ENCODE results near the gene PGGHG. TPM values are rescaled to one million over a fixed set of nuclear protein-coding genes. Genes with fewer than 3 reads are reported as not detected.

The PGGHG gene
- polyA plus RNA-seq, 3 donors = 1.6 to 82.9 (median 2.1) TPM

DNA sequence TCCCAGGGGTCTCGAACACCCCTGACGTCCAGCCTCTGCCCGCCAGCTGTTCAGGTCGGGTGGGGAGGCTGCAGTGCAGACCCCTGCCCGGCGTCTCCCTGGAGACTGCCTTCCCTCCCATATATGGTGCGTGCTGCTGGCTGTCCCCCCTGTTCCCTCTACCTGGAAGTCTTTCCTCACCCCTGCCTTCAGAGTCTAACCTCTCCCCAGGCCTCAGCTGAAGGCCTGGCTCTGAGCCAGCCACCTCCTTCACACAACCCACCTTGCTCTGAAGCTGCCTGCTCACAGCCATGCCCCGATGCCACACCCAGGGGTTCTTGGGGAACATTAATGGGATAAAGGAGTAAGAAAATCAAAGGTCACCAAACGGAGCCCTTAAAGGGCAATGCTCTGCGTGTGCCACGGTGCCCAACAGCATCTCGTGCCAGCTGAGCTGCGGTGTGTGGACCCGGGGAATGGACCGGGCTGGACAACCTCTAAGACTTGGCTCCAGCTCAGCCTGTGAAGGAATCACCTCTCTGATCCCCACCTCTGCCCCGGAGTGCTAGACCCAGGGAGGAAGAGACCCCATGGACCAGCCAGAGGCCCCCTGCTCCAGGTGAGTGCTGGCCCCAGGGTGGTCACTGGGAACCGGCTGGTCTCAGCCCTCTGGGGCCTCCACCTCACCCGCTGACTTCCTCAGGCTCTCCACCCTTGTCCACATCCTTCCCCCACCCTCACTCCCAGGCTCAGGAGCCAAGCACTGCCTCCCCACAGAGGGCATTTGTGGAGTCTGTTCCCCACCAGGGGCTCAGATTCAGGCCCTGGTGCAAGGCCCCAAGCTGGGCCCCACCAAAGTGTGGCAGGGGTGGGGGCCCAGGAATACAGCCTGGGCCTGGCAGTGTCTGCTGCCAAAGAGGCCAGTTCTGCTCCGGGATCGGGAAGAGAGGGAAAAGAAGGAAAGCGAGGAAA is 10.7 kb upstream of the PGGHG start, which contains the start of gene NLRP6:
Gene NLRP6, plus strand, starts transcription at position 407 of the 951 bp plus-strand sequence. Its CDS starts 163 bp downstream, at position 570.
- peak within 1 kb of the TSS; percentile 67 for H2AFZ ChIP-seq (ENCODE audit: insufficient read depth, low read depth, low read length, poor library complexity, severe bottlenecking)
- Mint-ChIP-seq H3K36me3 (peaks cover 14 to 16% of the 10 kb centered on the region in 2 donors), H3K27ac (peak within 1 kb of the TSS in 2 of 7 donors; percentile 65 to 78), H3K4me1 (peaks cover 34% of the 10 kb centered on the region), H3K27me3 (ENCODE audit: low read depth in 3 of 3) (peaks cover 46 to 64% (median 50%) of the 10 kb centered on the region in 3 donors), H3K4me3 (peak within 1 kb of the TSS; percentile 53 to 88), H3K9me3 (peaks cover 0 to 25% (median 18%) of the 10 kb centered on the region in 7 donors)
- H3K27ac ChIP-seq (ENCODE audit: low read depth in 1 of 2, low read length in 2 of 2) = no peak within 1 kb of the TSS
- WGBS (ENCODE audit: insufficient coverage) = 93% methylated on average over 16 of the region's 21 CpGs
- H3K4me2 ChIP-seq (replicated peaks; ENCODE audit: extremely low read depth, low read length, poor library complexity, severe bottlenecking) = peak within 1 kb of the TSS; percentile 68
- H3K27me3 ChIP-seq (ENCODE audit: control insufficient read depth in 2 of 2, insufficient read depth in 2 of 2, low read length in 2 of 2) = peaks cover 40 to 52% of the 10 kb centered on the region in 2 donors
- H4K20me1 ChIP-seq (ENCODE audit: insufficient read depth, low read length) = peaks cover 5% of the 10 kb centered on the region
- peaks cover 0 to 15% of the 10 kb centered on the region in 2 donors for H3K9me3 ChIP-seq (replicated peaks in 1 of 2; ENCODE audit: control insufficient read depth in 1 of 2, insufficient read depth in 1 of 2, low read length in 2 of 2)
- H3K9ac ChIP-seq (ENCODE audit: insufficient read depth, low read length, poor library complexity, severe bottlenecking) = no peak within 1 kb of the TSS
- intact Hi-C loops (cut with micrococcal nuclease) = no loop called here
- peak within 1 kb of the TSS in 1 of 3 experiments; percentile 61 for H3K4me3 ChIP-seq (replicated peaks in 1 of 3; ENCODE audit: low read depth in 2 of 3, low read length in 3 of 3)
- no peaks in the 10 kb centered on the region for H3K79me2 ChIP-seq (ENCODE audit: insufficient read depth, low read length)
- DNase-seq = peak in 1 of 3 donors; percentile 2
- H3K36me3 ChIP-seq (replicated peaks in 1 of 2; ENCODE audit: control insufficient read depth in 1 of 2, insufficient read depth in 2 of 2, low read length in 2 of 2) = no peaks in the 10 kb centered on the region
- H3K4me1 ChIP-seq (ENCODE audit: control insufficient read depth in 1 of 2, insufficient read depth in 2 of 2, low read length in 2 of 2) = peaks cover 34 to 48% of the 10 kb centered on the region in 2 donors
- TF ChIP-seq, protein P1, sequence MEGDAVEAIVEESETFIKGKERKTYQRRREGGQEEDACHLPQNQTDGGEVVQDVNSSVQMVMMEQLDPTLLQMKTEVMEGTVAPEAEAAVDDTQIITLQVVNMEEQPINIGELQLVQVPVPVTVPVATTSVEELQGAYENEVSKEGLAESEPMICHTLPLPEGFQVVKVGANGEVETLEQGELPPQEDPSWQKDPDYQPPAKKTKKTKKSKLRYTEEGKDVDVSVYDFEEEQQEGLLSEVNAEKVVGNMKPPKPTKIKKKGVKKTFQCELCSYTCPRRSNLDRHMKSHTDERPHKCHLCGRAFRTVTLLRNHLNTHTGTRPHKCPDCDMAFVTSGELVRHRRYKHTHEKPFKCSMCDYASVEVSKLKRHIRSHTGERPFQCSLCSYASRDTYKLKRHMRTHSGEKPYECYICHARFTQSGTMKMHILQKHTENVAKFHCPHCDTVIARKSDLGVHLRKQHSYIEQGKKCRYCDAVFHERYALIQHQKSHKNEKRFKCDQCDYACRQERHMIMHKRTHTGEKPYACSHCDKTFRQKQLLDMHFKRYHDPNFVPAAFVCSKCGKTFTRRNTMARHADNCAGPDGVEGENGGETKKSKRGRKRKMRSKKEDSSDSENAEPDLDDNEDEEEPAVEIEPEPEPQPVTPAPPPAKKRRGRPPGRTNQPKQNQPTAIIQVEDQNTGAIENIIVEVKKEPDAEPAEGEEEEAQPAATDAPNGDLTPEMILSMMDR (IDR thresholded peaks at IDR 0.05) = no peak

Measured in CD14-positive monocyte (primary cell).